Fibroblast of lung (primary cell): ENCODE data around the gene ZNF407.

Experiments used
- EZH2 ChIP-seq: IDR thresholded peaks from 2 replicates; pipeline ENCODE4 v1.5.1; 2012; ENCODE audit warnings: low read length, control low read depth, mild to moderate bottlenecking; ENCODE audit errors: missing control alignments
- TF ChIP-seq, protein P1 (sequence below), 2 donors: IDR thresholded peaks in 1 of 2; conservative IDR thresholded peaks in 1 of 2; 1 replicate in 1 of 2; 2 replicates in 1 of 2; pipeline ENCODE4 v1.5.1; 2011 to 2012; ENCODE audit warnings: low read length in 2 of 2, control low read depth in 1 of 2, inconsistent platforms in 1 of 2, low read depth in 1 of 2, mild to moderate bottlenecking in 1 of 2

GRCh38 chr18:74951165-74951760 is 353.6 kb downstream of the ZNF407 start:
- TF ChIP-seq, protein P1, sequence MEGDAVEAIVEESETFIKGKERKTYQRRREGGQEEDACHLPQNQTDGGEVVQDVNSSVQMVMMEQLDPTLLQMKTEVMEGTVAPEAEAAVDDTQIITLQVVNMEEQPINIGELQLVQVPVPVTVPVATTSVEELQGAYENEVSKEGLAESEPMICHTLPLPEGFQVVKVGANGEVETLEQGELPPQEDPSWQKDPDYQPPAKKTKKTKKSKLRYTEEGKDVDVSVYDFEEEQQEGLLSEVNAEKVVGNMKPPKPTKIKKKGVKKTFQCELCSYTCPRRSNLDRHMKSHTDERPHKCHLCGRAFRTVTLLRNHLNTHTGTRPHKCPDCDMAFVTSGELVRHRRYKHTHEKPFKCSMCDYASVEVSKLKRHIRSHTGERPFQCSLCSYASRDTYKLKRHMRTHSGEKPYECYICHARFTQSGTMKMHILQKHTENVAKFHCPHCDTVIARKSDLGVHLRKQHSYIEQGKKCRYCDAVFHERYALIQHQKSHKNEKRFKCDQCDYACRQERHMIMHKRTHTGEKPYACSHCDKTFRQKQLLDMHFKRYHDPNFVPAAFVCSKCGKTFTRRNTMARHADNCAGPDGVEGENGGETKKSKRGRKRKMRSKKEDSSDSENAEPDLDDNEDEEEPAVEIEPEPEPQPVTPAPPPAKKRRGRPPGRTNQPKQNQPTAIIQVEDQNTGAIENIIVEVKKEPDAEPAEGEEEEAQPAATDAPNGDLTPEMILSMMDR (conservative IDR thresholded peaks at IDR 0.05 in 1 of 2, IDR thresholded peaks at IDR 0.05 in 1 of 2; ENCODE audit: low read depth in 1 of 2, low read length in 2 of 2), result no peak
- TF ChIP-seq EZH2, result no peak
